Lower leg skin (tissue), 3 donors: ENCODE measurements around the gene FGF12.

ENCODE experiments used
- POLR2A ChIP-seq, 2 donors: fragments of 450-650 bp; IDR thresholded peaks; one replicate each; pipeline ENCODE4 v1.6.1; 2016 to 2017; ENCODE audit warnings: antibody characterized with exemption in 2 of 2, mild to moderate bottlenecking in 1 of 2, moderate library complexity in 1 of 2
- TF ChIP-seq, protein P1 (sequence below), 3 donors: fragments of 450-650 bp; IDR thresholded peaks; one replicate each; pipeline ENCODE4 v1.5.1; 2016; ENCODE audit warnings: antibody characterized with exemption in 3 of 3, mild to moderate bottlenecking in 3 of 3, moderate library complexity in 2 of 3

DNA sequence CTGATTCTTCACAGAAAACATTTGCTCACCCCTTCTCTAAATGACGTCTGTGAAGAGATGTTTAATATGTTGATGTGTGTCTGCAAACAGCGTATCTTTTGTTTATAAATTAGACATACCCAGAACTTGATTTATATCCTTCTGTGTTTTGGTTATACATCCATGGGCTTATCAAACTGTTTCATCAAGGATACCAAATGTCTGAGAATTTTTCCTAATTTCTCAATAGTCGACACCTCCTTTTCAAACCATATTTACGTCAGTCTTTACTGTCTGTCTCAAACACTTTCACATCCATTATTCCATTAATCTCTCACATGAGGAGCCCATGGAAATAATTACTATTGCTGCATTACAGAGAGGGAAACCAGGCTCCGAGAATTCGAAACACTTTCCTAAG lies 85.4 kb downstream of the FGF12 start:
- TF ChIP-seq, protein P1, sequence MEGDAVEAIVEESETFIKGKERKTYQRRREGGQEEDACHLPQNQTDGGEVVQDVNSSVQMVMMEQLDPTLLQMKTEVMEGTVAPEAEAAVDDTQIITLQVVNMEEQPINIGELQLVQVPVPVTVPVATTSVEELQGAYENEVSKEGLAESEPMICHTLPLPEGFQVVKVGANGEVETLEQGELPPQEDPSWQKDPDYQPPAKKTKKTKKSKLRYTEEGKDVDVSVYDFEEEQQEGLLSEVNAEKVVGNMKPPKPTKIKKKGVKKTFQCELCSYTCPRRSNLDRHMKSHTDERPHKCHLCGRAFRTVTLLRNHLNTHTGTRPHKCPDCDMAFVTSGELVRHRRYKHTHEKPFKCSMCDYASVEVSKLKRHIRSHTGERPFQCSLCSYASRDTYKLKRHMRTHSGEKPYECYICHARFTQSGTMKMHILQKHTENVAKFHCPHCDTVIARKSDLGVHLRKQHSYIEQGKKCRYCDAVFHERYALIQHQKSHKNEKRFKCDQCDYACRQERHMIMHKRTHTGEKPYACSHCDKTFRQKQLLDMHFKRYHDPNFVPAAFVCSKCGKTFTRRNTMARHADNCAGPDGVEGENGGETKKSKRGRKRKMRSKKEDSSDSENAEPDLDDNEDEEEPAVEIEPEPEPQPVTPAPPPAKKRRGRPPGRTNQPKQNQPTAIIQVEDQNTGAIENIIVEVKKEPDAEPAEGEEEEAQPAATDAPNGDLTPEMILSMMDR (IDR thresholded peaks at IDR 0.05): no peak
- TF ChIP-seq POLR2A (IDR thresholded peaks at IDR 0.05): no peak
